GM21367 (cell line): ENCODE data around the gene CSTA.

Source experiments
- ATAC-seq: cut with Tn5 transposase; IDR thresholded peaks from one replicate; pipeline ENCODE4 v1.9.1; 2021; ENCODE audit not compliant: unreplicated experiment

Gene CSTA

DNA sequence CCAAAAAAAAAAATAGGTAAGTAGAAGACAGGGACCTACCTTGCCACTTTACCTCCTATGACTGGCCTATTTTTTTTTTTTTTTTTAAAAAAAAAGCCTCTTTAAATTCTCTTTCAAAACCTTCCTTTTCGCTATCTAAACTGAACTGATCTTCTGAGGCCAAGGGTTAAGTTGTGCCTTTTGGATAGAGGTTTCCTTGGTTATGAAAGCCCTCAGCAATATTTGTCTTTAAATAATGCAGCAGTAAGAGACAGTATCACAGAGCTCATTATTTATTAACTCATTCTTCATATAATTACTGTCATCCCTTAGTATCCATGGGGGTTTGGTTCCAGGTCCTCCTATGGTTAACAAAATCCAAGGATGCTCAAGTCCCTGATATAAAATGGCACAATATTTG is 49.0 kb downstream of the CSTA start:
- ATAC-seq: no peak

DNA sequence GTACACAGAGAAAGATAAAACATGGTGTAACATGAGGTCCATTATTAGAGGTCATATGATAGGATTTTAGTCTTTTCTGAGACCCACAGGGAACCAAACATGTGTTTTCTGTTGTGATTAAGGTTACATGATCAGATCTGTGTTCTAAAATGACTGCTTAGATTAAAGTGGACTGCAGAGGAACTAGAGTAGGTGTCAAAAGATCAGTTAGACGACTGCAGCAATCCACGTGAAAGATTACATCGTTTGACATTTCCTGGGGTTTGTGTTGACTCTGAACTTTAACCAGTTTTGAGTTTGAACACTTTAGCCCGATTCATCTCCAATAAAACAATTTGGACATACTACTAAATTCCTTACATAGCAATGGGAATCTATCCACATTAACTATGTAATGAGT is 52.9 kb downstream of the CSTA start:
- ATAC-seq: no peak

DNA sequence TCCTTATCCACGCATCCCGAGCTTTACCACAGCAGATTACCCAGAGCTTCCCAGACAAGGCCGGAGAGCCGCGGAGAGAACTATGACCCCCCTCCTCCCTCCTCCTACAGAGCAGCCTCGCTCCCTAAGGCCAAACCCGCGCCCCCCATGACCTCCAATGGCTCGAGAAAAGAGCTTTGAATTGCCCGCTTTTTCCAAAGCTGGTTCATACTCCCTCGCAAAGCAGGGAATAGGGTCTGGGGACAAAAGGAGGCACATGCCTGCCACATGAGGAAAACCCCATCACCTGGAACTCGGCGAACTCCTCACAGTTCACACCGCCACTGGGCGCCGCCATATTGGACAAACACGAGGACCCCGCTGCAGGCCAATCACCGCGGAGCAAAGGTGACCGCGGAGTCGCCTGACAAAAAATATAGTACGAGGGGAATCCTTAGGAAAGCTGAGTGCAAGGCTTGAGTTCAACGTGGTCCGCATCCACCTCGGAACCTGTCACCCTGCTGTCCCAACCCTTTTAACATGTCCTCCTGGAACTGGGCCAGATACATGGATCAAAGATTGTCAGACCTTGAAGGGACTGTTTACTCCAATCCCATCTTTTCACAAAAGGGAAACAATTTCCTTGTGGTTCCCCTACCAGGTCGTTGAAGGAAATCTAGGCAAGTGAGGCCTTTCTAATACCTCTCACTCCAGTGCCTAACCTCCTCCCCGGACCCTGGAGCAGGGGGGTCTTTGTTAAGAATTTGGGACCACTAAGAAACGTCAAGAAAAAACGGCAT is 58.0 kb downstream of the CSTA start, which contains the start of gene MIX23:
MIX23 (minus strand) TSS at position 344 of the 779 bp plus-strand sequence; CDS start at position 337, 7 bp downstream.
- peak; percentile 39 for ATAC-seq

DNA sequence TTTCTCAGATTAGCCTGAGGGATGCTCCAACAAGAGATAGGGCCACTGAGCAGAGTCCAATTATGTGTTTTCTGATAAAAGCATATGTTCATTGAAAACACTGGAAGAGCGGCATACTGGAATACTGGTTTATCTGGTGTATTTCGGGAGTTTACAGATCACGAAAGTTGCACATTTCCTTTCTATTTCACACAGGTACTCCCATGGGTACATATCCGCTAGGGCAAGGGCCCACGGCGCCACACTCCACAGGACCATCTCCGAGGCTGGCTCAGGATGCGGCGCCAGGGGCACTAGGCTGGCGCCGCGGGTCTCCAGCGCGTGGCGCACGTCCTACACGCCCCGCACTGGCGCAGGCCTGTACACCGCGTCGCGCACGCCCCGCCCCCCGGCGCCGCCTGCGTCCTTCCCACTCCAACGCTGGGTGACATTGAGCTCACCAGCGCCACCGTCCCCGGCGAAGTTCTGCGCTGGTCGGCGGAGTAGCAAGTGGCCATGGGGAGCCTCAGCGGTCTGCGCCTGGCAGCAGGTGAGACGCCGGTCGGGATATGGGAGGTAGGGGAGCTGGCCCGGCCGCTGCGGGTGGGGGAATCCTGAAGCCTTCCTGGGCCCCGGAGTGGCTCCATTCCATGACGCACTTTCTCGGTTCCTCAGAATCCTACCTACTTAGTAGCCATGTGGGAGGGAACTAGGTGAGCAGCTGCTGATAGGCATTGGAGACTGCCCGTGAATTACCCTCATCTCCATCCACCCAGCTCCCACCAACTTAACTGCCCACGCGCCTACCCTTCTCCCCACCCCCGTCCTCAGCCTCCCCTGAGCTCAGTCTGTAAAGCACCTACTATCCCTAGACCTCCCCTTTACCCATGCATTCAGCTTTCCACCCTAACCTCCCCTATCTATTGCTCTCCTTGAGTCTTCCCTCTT is 59.0 kb downstream of the CSTA start, which contains the start of gene FAM162A:
FAM162A (plus strand) TSS at position 412 of the 927 bp plus-strand sequence; CDS start at position 496, 84 bp downstream.
- ATAC-seq: peak; percentile 87

DNA sequence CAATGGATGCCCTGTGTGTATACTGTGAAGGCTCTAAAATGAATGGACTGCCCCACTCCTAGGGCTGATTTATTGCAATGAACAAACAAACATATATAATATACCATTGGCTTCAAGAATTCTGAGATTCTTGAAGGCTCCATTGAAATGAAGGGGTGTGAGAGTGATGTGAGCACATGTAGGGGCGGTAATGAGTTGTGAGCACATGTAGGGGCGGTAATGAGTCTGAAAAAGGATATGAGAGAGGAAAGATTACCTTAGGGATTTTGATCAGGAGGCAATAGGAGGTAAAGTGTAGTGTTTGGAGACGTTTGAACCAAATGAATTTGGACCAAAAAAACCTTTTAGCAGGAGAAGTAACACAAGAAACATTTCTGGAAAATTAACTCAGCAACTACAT is 62.7 kb downstream of the CSTA start:
- no peak for ATAC-seq

DNA sequence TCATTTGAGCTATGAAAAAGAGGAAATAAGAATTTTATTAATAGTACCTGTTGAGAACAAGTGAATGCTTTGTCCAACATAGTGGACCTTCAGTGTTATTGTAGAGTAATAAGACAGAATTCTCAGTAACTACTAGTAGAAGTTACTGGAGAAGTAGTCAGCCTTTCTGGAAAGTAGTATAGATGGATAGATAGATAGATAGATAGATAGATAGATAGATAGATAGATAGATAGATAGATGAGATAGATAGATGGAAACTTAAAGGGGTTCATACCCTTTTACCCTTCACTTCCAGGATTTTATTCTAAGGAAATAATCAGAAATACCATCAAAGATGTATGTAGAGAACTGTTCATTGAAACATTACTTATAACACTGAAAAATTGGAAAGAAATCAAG is 64.1 kb downstream of the CSTA start:
- no peak for ATAC-seq

DNA sequence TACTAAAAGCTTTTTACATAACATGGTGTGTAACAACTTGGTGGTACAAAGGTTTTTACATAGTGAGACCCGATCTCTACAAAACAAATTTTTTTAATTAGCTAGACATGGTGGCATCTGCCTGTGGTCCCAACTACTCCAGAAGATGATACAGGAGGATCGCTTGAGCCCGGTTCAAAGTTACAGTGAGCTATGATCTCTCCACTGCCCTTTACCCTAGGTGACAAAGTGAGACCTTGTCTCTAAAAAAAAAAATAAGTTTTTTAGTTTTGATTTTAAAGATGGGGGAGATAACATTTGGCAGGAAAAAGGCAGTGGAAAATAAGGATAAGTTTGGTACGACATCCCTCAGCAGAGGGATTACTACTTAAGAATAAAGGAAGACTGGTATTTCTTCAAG is 64.8 kb downstream of the CSTA start:
- ATAC-seq: no peak

DNA sequence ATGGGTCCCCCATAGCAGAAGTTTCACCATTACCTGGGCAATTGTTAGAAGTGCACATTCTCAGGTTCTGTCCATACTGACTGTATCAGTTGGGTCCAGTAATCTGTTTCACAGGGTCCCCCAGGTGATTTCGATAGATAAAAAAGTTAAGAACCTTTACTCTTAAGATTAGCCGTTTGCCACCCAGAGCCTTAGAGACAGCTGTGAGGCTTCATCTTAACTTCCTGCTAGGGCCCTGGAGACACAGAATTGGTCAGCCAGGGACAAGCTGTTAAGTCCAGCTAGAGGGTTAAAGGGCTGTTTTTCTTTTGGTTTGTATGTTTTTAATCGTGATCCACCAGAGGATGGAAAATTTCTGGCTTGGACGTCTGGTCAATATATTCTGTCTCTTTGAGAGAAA is 65.6 kb downstream of the CSTA start:
- ATAC-seq: no peak
